CD4-positive, CD25-positive, alpha-beta regulatory T cell (primary cell): ENCODE results near the gene PIEZO2. TPM values are rescaled to one million over a fixed set of nuclear protein-coding genes. Genes with fewer than 3 reads are reported as not detected.

ENCODE experiments used
- ATAC-seq, 2 donors: fragments of 150-1000 bp; cut with Tn5 transposase; one replicate each; pipeline ENCODE4 v1.10.0; 2021; ENCODE audit warnings: low read depth in 2 of 2, moderate number of reproducible peaks in 2 of 2, moderate library complexity in 1 of 2
- DNase-seq, 3 donors: peaks; one replicate each; pipeline versions ENCODE4 v3.0.0 to v3.0.0-alpha.2; 2012 to 2022; ENCODE audit warnings: mixed read lengths in 1 of 3
- H3K27ac ChIP-seq: one replicate; pipeline ENCODE4 v1.7.0; 2013; ENCODE audit warnings: mild to moderate bottlenecking, low read length; ENCODE audit not compliant: insufficient read depth, poor library complexity, severe bottlenecking
- H3K27me3 ChIP-seq: one replicate; pipeline ENCODE4 v1.7.0; 2013; ENCODE audit warnings: low read length; ENCODE audit not compliant: control insufficient read depth, insufficient read depth
- H3K36me3 ChIP-seq: one replicate; pipeline ENCODE4 v1.7.0; 2013; ENCODE audit warnings: mild to moderate bottlenecking, low read length, moderate library complexity; ENCODE audit not compliant: control insufficient read depth, insufficient read depth
- H3K4me1 ChIP-seq: 2 replicates; pipeline ENCODE4 v1.7.0; 2013; ENCODE audit warnings: mild to moderate bottlenecking, low read length; ENCODE audit not compliant: insufficient read depth, control insufficient read depth, poor library complexity, severe bottlenecking
- H3K4me3 ChIP-seq: one replicate; pipeline ENCODE4 v1.7.0; 2013; ENCODE audit warnings: low read depth, mild to moderate bottlenecking, low read length, moderate library complexity
- H3K9me3 ChIP-seq, 2 experiments: 1 replicate in 1 of 2; 2 replicates in 1 of 2; pipeline ENCODE4 v1.7.0; 2013; ENCODE audit warnings: low read length in 2 of 2, mild to moderate bottlenecking in 1 of 2, moderate library complexity in 1 of 2; ENCODE audit not compliant: control insufficient read depth in 2 of 2
- H3K27ac Mint-ChIP-seq, 3 donors: one replicate each; pipeline ENCODE4 v1.8.0; 2020 to 2022; ENCODE audit warnings: mild to moderate bottlenecking in 3 of 3, mixed read lengths in 3 of 3, moderate library complexity in 2 of 3
- H3K27me3 Mint-ChIP-seq: one replicate; pipeline ENCODE4 v1.8.0; 2022; ENCODE audit warnings: mild to moderate bottlenecking, mixed read lengths
- H3K36me3 Mint-ChIP-seq: one replicate; pipeline ENCODE4 v1.8.0; 2020; ENCODE audit warnings: mixed read lengths
- H3K4me1 Mint-ChIP-seq, 4 donors: one replicate each; pipeline ENCODE4 v1.8.0; 2020 to 2022; ENCODE audit warnings: mixed read lengths in 4 of 4, mild to moderate bottlenecking in 1 of 4
- H3K4me3 Mint-ChIP-seq, 4 donors: one replicate each; pipeline ENCODE4 v1.8.0; 2020 to 2022; ENCODE audit warnings: mild to moderate bottlenecking in 4 of 4, mixed read lengths in 4 of 4, moderate library complexity in 3 of 4
- H3K9me3 Mint-ChIP-seq, 7 donors: one replicate each; pipeline ENCODE4 v1.8.0; 2020 to 2022; ENCODE audit warnings: mixed read lengths in 7 of 7, mild to moderate bottlenecking in 3 of 7, moderate library complexity in 2 of 7
- polyA plus RNA-seq, 4 donors: library from polyadenylated mRNA; unstranded; fragments of 300-500 nt; fragmentation: Illumina TruSeq; gene quantifications; one replicate each; pipeline ENCODE4 v1.2.3, GENCODE V29; 2021
- total RNA-seq: library from RNA; stranded (reverse); gene quantifications from one replicate; pipeline ENCODE4 v1.2.3, GENCODE V29; 2022

PIEZO2 gene
- total and polyA plus RNA-seq, 5 donors from 2014 or later = not detected

DNA sequence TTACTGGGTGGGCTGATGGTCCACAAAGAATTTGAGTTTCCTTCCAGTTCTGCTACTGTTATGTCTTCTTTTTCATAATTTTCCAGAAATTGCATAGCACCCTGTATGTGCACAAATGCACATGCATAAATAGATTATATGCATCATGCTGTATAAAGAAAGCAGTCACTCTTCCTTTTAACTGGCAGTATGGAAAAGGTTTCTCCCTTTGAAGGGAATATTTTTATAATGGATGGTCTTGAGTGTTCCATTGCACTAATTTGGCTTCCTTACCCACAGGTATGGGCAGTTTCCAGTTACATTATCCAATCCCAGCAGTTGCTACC, 469.1 kb downstream of the PIEZO2 start:
- H3K27me3 Mint-ChIP-seq = peaks cover 5% of the 10 kb centered on the region

DNA sequence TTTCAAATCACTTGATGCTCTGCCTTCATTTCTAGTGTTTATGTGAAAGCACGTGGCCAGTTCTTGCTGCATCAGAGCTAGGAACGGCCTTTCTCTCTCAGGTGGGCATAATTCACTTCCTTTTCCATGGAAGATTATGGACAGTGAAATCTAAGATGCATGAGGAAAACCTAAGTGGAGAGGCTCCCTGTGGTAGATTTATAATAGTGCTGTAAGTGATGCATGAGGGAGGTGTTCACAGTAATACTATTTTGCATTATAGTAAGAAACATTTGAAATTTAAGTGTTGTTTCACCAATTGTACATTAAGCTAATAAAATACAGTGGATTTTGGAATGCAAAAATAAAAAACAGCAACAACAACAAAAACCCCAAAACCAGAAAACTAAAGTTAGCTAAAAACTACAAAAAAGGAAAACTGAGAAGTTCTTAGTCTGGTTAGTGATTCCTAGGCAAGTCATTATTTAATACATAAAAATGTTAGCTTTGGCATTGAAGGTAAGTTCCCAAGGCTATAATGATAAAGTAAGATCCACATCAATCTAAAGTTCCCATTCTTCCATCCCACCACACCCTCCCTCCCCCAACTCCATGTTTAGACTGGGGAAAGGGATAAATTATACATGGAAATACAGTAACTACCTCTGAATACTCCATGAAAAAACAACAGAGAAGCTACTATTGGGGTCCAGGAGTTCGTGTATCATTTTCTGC, 469.7 kb downstream of the PIEZO2 start:
- peaks cover 5% of the 10 kb centered on the region for H3K27me3 Mint-ChIP-seq
- no peak overlapping the region for H3K4me3 ChIP-seq
- H3K4me1 ChIP-seq = no peaks in the 10 kb centered on the region
- ATAC-seq = no peak
- no peak overlapping the region for H3K27ac ChIP-seq
- no peaks in the 10 kb centered on the region for H3K36me3 ChIP-seq
- no peaks in the 10 kb centered on the region for H3K9me3 ChIP-seq
- H3K36me3 Mint-ChIP-seq = no peaks in the 10 kb centered on the region
- H3K9me3 Mint-ChIP-seq = peaks cover 0 to 3% (median 0%) of the 10 kb centered on the region in 7 donors
- no peaks in the 10 kb centered on the region for H3K27me3 ChIP-seq
- H3K4me3 Mint-ChIP-seq = no peak overlapping the region
- no peaks in the 10 kb centered on the region for H3K4me1 Mint-ChIP-seq
- no peak for DNase-seq
- no peak overlapping the region for H3K27ac Mint-ChIP-seq

More for the DNA sequence above, 469.1 kb downstream of the PIEZO2 start:
- Histone ChIP-seq H3K27me3 (no peaks in the 10 kb centered on the region), H3K27ac (no peak overlapping the region), H3K9me3 (no peaks in the 10 kb centered on the region), H3K4me3 (no peak overlapping the region), H3K36me3 (no peaks in the 10 kb centered on the region), H3K4me1 (no peaks in the 10 kb centered on the region)
- H3K4me1 Mint-ChIP-seq = no peaks in the 10 kb centered on the region
- no peak for DNase-seq
- H3K9me3 Mint-ChIP-seq = peaks cover 0 to 3% (median 0%) of the 10 kb centered on the region in 7 donors
- ATAC-seq = no peak
- no peaks in the 10 kb centered on the region for H3K36me3 Mint-ChIP-seq
- H3K4me3 Mint-ChIP-seq = no peak overlapping the region
- no peak overlapping the region for H3K27ac Mint-ChIP-seq

DNA sequence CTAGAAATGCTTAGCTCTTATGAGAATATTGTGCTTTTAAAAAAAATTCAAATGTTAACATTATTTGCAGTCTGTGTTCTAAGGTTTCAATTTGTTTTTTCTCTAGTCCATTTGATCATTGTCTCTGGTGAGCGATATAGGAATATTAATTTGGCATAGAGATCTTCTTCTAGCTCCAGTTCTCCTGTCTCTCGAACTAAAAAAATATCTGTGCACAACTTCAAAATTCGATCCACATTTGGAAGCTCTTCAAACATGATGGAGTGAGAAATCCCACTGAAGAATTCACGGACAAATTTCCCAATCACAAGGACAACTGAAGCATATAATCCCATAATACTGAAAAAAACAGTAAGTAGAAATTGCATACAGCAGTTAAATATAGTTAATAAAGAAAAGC, 477.9 kb downstream of the PIEZO2 start:
- no peaks in the 10 kb centered on the region for H3K4me1 ChIP-seq
- no peak overlapping the region for H3K4me3 Mint-ChIP-seq
- no peaks in the 10 kb centered on the region for H3K9me3 Mint-ChIP-seq
- no peak overlapping the region for H3K27ac ChIP-seq
- no peak overlapping the region for H3K27ac Mint-ChIP-seq
- no peak overlapping the region for H3K4me3 ChIP-seq
- no peak for ATAC-seq
- H3K36me3 Mint-ChIP-seq = no peaks in the 10 kb centered on the region
- no peaks in the 10 kb centered on the region for H3K36me3 ChIP-seq
- no peaks in the 10 kb centered on the region for H3K27me3 ChIP-seq
- no peak for DNase-seq
- H3K9me3 ChIP-seq = no peaks in the 10 kb centered on the region
- no peaks in the 10 kb centered on the region for H3K27me3 Mint-ChIP-seq
- no peaks in the 10 kb centered on the region for H3K4me1 Mint-ChIP-seq

GRCh38 chr18:10670856-10671255, 478.5 kb downstream of the PIEZO2 start:
- H3K9me3 Mint-ChIP-seq = no peaks in the 10 kb centered on the region
- H3K4me3 ChIP-seq = no peak overlapping the region
- H3K4me1 ChIP-seq = no peaks in the 10 kb centered on the region
- no peaks in the 10 kb centered on the region for H3K36me3 ChIP-seq
- H3K4me1 Mint-ChIP-seq = no peaks in the 10 kb centered on the region
- H3K27ac Mint-ChIP-seq = no peak overlapping the region
- H3K27me3 Mint-ChIP-seq = no peaks in the 10 kb centered on the region
- no peak overlapping the region for H3K27ac ChIP-seq
- no peaks in the 10 kb centered on the region for H3K27me3 ChIP-seq
- ATAC-seq (no peak), DNase-seq (no peak)
- no peak overlapping the region for H3K4me3 Mint-ChIP-seq
- no peaks in the 10 kb centered on the region for H3K36me3 Mint-ChIP-seq
- no peaks in the 10 kb centered on the region for H3K9me3 ChIP-seq

- no peak overlapping the region for H3K27ac ChIP-seq
- Mint-ChIP-seq H3K9me3 (no peaks in the 10 kb centered on the region), H3K27me3 (no peaks in the 10 kb centered on the region), H3K4me1 (no peaks in the 10 kb centered on the region), H3K27ac (no peak overlapping the region), H3K4me3 (no peak overlapping the region), H3K36me3 (no peaks in the 10 kb centered on the region)
- ATAC-seq = no peak
- no peaks in the 10 kb centered on the region for H3K36me3 ChIP-seq
- H3K27me3 ChIP-seq = no peaks in the 10 kb centered on the region
- DNase-seq = no peak
- no peak overlapping the region for H3K4me3 ChIP-seq
- H3K4me1 ChIP-seq = no peaks in the 10 kb centered on the region
- H3K9me3 ChIP-seq = no peaks in the 10 kb centered on the region
These were observed 479.8 kb downstream of the PIEZO2 start for GRCh38 chr18:10669441-10670100.

- Mint-ChIP-seq H3K36me3 (no peaks in the 10 kb centered on the region), H3K27ac (no peak overlapping the region), H3K9me3 (peaks cover 0 to 3% (median 0%) of the 10 kb centered on the region in 7 donors), H3K27me3 (peaks cover 4% of the 10 kb centered on the region), H3K4me3 (no peak overlapping the region), H3K4me1 (no peaks in the 10 kb centered on the region)
- Histone ChIP-seq H3K27me3 (no peaks in the 10 kb centered on the region), H3K36me3 (no peaks in the 10 kb centered on the region), H3K9me3 (no peaks in the 10 kb centered on the region), H3K4me1 (no peaks in the 10 kb centered on the region), H3K27ac (no peak overlapping the region), H3K4me3 (no peak overlapping the region)
- DNase-seq (no peak), ATAC-seq (no peak)
These were observed 485.6 kb downstream of the PIEZO2 start for GRCh38 chr18:10663750-10664149.

- Mint-ChIP-seq H3K4me3 (no peak overlapping the region), H3K27ac (no peak overlapping the region), H3K27me3 (peaks cover 4% of the 10 kb centered on the region), H3K4me1 (no peaks in the 10 kb centered on the region), H3K36me3 (no peaks in the 10 kb centered on the region), H3K9me3 (peaks cover 0 to 4% (median 0%) of the 10 kb centered on the region in 7 donors)
- Histone ChIP-seq H3K27me3 (no peaks in the 10 kb centered on the region), H3K4me3 (no peak overlapping the region), H3K9me3 (no peaks in the 10 kb centered on the region), H3K27ac (no peak overlapping the region), H3K36me3 (no peaks in the 10 kb centered on the region), H3K4me1 (no peaks in the 10 kb centered on the region)
- ATAC-seq (no peak), DNase-seq (no peak)
These were observed 488.1 kb downstream of the PIEZO2 start for GRCh38 chr18:10661317-10661716.
